GM19238 (cell line): Measurements from ENCODE around the gene DPT.
A peak's percentile ranks its signal among the peaks of the same experiment; 100 is the strongest.

Experiments used
- DNase-seq: peaks from one replicate; pipeline ENCODE4 v3.0.0; 2011; ENCODE audit warnings: low spot score; ENCODE audit not compliant: insufficient read length

The DPT gene

DNA sequence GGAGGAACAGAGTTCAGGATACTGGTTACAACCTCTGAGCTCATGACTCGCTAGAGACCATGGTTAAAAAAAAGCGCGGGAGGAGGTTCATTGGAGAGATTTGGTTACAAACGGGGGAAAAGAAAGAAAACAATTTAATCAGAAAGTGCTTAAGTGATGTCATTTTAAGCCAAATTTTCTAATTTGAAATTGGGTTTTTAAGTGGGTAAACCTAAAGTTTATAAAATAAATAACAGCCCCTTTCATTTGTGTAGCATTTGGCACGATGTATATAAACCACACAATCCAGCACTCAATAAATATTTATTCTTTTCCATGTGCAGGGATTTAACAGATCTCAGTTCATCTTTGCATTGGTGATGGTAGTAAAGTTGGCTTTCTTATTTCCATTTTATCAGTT, 7.0 kb upstream of the DPT start:
- DNase-seq = no peak

DNA sequence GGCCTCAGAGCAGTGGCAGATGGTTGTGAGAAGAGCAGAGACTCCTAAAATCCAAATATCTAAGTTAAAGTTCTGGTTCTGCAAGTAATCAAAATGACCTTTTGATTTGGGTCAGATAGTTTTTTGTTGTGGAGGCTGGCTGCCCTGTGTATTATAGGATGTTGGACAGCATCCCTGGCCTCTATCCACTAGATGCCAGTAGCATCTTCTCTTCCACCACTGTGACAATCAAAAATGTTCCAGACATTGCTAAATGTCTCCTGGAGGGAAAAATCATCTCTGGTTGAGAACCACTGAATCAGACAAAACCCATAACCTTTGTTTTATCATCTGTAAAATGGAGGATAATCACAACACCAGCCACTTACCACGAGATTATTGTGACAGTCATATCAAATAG, 5.9 kb upstream of the DPT start:
- DNase-seq = no peak

DNA sequence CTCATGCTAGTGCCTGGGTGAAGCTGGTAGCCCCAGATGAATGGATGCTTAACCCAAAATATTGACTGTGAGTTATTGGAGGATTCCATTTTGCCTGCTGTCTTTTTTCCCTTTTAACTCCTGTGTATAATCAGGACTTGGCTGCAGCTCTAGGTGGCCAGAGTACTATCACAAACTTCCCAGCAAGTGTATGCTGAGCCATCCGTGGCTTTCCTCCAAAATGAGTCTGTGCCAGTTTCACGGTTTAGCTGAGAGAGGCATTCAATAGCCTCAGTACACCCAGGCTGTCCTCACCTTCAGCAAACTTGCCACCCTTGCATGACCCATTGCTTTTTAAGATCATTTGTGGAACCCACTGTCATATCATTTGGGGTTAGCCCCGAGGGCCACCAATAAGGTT, 5.3 kb upstream of the DPT start:
- DNase-seq = no peak

DNA sequence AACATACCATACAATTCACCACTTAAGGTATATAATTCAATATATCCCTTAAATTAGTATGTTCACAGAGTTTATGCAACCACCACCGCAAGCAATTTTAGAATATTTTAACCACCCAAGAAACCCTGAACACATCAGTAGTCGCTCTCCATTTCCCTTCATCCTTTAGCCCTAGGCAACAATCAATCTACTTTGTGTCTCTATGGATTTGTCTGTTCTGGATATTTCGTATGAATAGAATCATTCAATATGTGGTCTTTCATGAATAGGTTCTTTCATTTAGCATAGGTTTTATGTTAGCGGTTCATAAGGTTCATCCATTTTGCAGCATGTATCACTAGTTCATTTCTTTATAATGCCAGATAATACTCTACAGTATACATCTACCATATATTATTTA, 4.2 kb upstream of the DPT start:
- DNase-seq = no peak

DNA sequence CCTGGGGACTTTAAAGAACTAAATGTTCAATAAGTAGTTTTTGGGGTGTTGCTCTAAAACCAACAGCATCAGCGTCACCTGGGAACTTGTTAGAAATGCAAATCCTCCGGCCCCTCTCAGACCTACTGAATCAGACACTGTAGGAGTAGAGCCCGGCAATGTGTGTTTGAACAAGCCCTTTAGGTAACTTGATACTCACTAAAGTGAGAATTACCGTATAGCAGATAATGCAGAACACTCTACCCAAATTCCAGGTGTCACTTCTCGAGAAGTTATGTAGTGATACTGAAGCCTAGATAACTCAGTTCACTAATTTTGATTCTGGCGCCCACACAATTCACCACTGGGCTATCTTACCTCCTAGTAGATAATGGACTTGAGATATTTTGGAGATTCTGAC, 3.7 kb upstream of the DPT start:
- DNase-seq = no peak

DNA sequence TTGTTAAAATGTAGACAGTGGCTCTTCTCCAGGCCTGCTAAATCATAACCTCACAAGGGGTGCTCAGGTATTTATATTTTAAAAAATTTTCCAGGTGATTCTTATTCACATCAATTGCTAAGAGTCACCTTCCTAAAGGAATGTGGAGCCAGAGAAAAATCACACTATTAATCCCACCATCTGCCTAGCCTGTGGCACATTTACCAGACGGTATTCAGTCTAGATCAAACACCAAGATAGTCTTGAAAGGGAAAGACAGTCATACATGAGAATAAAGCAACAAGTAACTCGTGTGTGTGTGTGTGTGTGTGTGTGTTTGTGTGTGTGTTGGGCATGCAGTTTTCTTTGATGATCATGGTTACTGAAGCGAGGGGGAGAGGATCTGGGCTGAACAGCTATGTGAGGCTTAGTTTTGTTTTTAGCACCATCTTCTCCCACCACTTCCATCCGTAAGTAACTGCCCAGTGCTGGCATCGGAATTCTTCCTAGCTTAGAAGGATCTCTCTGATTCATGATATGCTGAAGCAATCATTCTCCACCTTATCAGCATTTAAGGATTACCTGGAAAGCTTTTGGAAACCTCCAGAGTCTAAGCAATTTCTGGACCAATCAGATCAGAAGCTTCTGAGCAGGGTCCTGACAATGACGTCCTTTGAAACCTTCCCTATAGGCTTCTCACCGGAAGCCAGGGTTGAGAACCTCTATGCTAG, 2.4 kb upstream of the DPT start:
- DNase-seq = no peak

DNA sequence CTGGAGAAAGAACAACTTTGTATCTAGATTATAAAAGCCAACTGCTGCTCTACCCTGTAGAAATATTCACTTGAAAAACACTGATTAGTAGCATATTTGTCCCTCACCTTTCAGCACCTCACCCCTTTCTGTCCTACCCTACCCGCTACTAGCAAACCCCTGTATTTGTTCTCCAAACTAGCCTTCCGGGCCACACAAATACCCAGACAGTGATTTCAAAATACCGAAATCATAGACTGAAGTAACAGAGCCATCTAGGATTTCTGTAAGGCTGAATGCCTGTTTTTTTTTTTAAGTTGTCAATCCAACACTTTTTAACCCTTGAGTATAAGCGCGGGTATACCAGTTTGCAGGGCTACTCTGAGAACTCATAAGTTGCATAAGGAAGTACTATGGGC, 398 bp upstream of the DPT start:
- no peak for DNase-seq

DNA sequence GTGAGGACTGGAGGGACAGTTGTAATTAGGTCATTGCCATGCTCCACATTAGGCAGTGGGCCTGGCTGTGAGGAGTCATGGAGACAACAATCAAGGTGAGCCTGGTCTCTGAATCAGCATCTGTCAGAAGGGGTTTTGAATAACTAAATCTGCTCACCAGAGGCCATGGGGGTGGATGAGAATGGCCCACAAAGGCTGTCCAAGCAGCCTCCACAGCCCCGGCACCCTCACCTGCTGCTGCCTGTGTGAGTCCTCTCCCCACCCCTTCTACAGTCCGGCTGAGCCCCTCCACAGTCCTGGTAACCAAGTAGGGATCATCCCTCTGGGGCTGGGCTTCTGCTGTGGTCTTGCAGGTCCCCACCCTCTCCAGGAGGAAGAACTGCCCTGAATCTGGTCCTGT, 2.3 kb downstream of the DPT start:
- no peak for DNase-seq

DNA sequence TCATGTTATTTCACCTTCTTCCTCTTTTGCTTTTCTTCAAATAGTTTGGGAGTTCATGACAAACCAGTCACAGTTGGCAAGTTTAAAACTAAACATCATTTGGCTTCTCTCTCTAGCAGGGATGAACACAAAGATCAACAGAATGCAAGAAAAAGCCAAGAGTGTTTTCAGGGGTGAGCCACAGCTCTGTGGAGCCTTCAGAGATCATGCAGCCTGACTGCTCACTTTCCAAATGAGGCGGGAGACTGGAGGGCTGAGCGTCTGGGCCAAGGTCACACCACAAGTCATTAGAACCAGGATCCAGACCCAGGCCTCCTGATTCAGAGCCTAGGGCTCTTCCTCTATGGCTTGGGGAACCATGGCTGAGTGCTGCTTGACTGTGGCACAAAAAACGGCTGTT, 2.7 kb downstream of the DPT start:
- DNase-seq = no peak

DNA sequence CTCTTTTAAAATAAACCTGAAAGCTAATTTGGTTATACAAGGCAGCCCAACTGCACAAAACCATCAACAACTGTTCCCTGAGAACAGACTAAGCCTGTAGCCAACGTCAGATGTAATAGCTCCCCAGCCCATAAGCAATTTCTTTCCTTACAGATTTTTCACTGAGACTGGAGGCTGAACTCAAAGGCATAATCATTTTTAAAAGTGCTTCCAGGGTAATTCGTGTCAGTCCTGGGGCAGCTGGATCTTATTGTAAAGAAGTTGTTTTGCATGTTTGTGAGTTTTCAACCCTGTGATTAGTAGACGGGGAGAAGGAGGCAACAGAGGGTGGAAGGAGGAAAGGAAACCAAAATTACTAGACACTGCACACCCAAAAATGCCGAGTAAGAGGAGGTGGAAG, 3.2 kb downstream of the DPT start:
- DNase-seq = no peak

DNA sequence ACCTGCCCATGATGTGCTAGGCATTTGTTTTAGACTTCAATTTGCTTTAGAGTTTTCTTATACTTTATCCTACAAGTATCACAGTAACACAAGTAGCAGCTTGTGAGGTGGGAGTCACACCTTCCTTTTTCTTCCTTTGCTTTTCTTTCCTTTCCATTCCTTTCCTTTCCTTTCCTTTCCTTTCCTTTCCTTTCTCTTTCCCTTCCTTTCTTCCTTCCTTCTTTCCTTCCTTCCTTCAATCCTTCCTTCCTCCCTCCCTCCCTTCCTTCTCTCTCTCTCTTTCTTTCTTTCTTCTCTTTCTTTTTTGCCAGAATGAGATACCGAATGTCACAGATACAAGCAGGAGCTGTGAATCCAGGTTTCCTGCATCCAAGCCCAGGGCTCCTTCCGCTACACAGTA, 3.9 kb downstream of the DPT start:
- DNase-seq = no peak

DNA sequence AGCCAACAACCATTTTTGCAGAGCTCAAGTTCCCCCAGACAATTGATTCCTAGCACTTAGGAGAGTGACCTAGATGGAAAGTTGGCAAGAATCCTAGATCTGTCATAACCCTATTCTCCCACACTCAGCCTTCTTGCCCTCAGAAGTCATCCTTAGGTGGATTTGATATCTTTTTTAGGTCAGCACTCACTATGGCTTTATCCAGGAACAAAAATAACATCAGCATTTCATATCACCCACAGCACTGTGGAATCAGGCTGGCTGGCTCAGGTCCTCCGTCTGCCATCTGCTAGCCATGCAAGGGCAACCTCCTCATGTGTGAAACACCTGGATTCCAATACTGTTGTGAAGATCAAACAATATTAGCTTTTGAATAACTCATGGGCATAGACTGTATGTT, 6.0 kb downstream of the DPT start:
- DNase-seq = no peak

DNA sequence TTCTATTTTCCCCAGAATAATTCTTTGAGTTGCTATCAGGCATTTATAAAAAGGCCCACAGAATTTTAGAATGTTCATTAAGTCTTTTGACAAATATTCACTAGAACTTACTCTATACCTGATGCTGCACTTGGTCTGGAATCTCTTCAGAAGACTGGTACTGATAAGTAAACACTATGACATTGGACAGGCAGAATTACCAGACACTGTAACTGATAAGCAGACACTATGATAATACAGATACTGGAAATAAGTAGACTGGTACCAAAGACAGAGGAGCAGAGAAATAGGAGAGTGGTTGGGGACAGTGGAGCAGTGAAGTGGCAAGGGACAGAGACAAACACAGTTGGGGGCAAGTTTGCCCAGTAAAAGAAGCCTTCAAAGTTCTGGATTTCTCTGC, 8.2 kb downstream of the DPT start:
- no peak for DNase-seq

DNA sequence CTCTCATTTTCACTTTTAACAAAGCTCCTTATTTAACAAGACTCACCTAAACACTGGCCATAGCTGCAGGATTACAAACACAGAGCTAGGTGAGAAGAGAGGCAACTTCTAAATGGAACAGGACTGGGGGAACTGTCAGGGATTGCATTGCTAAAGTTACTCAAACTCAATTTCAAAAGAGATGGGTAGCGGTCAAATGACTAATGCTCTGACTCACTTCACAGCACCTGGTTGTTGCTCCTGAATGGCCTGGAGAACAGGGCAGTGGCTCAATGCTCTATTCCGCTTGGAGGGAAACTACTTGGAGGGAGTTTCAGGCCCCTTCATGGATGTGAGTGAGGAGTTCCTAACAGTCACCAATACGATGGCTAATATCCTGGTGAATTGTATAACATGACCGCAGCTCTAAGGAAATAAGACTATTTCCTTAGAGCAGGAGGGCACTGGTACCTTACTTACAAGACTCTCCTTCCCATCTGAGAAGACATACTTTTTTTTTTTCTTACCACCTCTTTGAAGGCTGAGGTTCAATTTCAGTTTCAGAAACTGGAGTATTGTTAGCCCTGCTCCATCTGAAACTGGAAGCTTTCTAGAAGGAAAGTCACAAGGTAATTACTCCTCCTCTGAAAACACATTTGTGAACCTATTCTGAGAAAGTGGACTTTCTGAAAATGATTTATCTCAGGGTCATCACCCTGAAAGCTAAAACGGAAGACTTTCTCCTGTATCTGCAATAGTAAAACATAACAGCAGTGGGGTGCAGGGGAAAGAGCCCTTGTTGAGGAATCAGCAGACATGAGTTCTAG, 9.5 kb downstream of the DPT start:
- peak; percentile 9 for DNase-seq

DNA sequence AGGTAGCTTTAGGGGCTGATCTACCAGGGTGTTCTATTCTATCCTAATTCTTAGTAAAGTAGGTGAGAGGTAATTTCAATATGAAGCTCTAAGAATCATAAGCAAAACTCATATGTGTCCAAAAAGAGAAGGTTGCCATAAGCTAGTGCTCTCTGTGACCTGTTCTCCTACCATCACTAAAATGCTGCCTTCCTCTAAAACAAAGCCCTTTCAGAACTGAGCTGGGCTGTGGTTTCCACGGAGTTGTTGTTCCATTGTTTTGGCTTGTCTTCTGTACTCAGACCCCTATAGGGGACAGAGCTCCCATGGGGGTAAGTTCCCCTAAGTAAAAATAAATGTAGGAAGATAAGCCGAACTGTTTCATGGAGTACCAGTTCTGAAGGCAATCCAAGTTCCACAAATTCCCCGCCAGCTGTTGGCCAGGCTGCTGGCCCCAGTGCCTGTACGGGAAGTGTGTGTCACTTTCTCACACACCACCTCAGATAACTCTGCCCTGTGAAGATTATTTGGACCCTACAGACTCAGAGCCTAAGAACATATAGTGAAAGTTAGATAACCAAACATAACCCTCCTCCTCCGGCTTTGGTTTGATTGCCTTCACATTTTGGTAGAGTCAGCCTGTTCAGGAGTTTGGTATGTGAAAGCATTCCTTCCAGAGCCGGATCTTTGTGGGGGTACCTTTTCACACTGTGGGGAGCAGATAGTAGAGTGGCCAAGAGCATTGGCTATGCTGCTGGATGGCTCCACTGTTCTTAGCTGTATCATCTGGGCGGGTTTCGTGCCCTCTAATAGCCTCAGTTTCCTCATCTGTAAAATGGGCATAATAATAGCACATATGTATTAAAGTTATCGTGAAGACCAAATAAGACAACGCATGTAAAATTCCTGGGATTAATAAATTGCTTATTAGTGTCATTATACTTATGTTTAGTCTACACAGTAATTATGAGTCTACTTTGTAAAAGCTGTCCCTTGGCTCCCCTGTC, 10.8 kb downstream of the DPT start:
- DNase-seq = no peak

DNA sequence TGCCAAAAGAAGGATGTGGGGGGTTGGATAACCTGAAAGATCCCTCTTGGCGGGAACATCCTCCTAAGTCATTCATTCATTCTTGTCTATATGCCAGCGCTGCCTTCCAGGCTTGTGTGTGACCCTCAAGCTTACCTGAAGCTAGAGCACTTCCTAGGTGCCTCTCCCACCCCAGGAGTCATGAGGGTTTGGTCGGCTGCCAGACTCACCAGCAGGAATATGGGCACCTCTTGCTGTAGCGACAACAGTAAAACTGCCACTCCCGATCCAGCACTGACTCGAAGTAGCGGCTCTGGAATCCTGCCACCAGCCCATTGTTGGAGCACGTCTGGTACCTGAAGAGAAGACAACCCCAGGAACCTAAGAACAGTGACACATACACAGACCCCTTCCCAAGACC, 15.0 kb downstream of the DPT start:
- DNase-seq = no peak

DNA sequence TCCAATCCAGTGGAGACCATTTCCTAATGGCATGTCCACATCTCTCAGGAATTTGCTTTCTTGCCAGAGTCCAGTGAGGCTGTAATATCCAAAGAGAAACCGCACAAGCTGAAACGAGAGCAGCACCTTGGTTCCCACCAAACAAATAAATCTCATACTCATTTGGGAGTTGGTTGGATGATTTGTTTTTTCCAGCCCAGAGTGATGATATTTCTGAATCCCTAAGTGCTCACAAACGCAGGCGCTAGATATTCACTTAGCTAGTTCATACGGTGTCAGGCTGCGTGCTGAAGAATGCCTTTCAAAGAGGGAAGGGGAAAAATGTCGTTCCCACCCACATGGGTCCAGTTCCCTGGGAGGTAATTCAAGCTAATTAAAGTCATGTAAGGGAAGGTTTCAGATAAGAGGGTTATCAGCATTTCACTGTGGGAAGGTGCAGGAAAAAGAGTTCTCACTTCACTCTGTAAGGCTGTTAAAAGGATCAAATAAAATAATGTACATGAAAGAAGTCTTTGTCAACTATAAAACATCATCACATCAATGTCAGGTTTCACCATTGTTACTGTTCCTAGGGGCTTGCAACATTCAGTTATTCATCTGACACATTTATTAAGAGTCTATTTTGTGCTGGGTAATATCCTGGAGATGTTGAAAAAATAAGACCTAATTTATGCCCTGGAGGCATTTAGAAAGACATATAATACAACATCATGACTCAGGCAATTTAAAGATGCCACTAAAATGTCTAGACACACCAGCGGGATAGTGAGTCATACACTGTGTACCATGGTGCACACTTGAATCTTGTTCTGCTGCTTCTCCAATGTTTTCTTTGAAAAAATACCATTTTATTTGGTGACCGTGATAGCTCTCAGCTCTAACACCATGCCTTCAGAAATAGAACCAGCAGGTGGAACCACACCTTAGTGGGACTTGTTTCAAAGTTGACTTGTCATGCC, 19.3 kb downstream of the DPT start:
- no peak for DNase-seq

DNA sequence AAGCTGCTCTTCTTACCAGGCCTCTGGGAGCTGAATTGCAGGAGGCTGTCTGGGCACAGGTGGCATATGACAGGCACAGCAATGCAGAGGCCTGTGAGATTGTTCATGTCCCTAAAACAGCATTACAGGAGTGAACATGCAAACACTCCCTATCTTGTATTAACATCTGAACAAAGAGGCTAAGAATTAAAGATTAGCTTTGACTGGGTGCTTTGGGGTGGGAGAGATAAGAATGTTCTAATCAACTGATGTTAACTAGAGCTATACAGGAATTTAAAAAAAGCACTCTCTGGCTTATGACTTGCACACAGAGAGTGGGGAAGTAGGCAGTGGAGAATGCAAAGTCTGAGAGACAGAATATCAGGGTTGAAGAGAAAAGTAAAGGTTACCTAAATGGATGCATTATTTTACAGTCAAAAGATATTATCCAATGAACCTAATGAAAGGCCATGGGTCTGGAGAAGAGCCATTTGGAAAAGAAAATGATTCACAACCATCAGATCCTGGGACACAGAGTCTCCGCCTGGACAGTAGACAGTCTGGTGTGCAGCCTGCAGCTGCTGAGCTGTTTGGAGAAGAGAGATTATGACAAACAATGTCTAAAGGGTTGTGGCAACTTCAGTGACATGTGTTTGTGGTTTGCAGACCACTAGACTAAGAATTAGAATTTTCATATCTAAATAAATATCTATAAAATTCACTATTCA, 20.2 kb downstream of the DPT start:
- DNase-seq = no peak

DNA sequence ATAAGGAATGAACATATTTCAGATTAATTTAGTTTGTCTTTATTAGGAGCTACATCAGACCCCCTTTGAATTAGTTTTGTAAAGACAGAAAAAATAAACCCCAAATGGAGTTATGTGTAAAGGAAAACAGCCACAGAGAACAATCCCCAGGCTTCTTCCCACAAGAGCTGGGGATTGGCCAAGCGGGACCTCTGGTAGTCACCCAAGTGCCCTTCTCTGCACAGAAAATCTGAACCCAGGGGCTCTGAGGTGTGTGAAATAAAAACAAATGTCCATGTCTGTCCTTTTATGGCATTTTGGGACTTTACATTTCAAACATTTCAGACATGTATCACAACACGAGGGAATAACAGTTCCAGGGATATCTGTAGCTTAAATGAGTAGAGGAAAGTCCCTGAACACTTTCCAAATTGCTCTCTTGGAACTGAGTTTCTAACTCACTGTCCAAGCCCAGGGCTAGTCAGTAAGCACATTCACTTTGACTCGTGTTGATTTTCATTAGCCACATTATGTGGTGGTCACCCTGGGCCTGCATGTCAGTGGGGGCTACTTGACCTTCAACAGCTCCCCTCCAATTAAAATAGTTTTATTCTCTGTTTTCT, 22.5 kb downstream of the DPT start:
- DNase-seq = no peak
